Astrocyte (in vitro differentiated cells and primary cell): ENCODE results near the gene FHIP1B. TPM values are rescaled to one million over a fixed set of nuclear protein-coding genes. Genes with fewer than 3 reads are reported as not detected.

Experiments used
- DNase-seq: peaks from one replicate; pipeline ENCODE4 v3.0.0-alpha.2; 2010; ENCODE audit warnings: low read depth
- FAIRE-seq: peaks from 2 replicates; lab custom pipeline; 2011; peaks lifted over from hg19 to GRCh38; lab: Jason Lieb, UNC
- H2AFZ ChIP-seq: 2 replicates; pipeline ENCODE4 v1.6.0; 2012; ENCODE audit warnings: low read depth, low read length, inconsistent platforms
- H3K27ac ChIP-seq: 2 replicates; pipeline ENCODE4 v1.5.1; 2011; ENCODE audit warnings: low read depth, low read length, inconsistent platforms
- H3K27me3 ChIP-seq: 2 replicates; pipeline ENCODE4 v1.6.0; 2011; ENCODE audit warnings: low read length, inconsistent platforms; ENCODE audit not compliant: insufficient read depth
- H3K36me3 ChIP-seq: 2 replicates; pipeline ENCODE4 v1.5.1; 2011; ENCODE audit warnings: low read length, inconsistent platforms; ENCODE audit not compliant: insufficient read depth
- H3K4me1 ChIP-seq: 2 replicates; pipeline ENCODE4 v1.5.1; 2011; ENCODE audit warnings: low read length, inconsistent platforms; ENCODE audit not compliant: insufficient read depth
- H3K4me2 ChIP-seq: 2 replicates; pipeline ENCODE4 v1.6.0; 2012; ENCODE audit warnings: low read length, inconsistent platforms
- H3K4me3 ChIP-seq: 2 replicates; pipeline ENCODE4 v1.5.1; 2011; ENCODE audit warnings: low read depth, mild to moderate bottlenecking, low read length, inconsistent platforms; ENCODE audit not compliant: insufficient read depth
- H3K79me2 ChIP-seq: 2 replicates; pipeline ENCODE4 v1.6.0; 2012; ENCODE audit warnings: mild to moderate bottlenecking, low read length, inconsistent platforms; ENCODE audit not compliant: insufficient read depth
- H3K9ac ChIP-seq: 2 replicates; pipeline ENCODE4 v1.6.0; 2012; ENCODE audit warnings: mild to moderate bottlenecking, low read length, inconsistent platforms
- H3K9me3 ChIP-seq: 2 replicates; pipeline ENCODE4 v1.5.1; 2012; ENCODE audit warnings: low read depth, mild to moderate bottlenecking, low read length, inconsistent platforms; ENCODE audit not compliant: insufficient read depth
- H4K20me1 ChIP-seq: 2 replicates; pipeline ENCODE4 v1.6.0; 2012; ENCODE audit warnings: low read length, inconsistent platforms; ENCODE audit not compliant: insufficient read depth
- H3K27ac Mint-ChIP-seq: one replicate; pipeline ENCODE4 v1.8.0; 2021; ENCODE audit warnings: mild to moderate bottlenecking, mixed read lengths; ENCODE audit not compliant: unreplicated experiment
- H3K27me3 Mint-ChIP-seq: one replicate; pipeline ENCODE4 v1.8.0; 2021; ENCODE audit warnings: low read depth, mixed read lengths; ENCODE audit not compliant: unreplicated experiment
- H3K36me3 Mint-ChIP-seq: one replicate; pipeline ENCODE4 v1.8.0; 2021; ENCODE audit warnings: low read depth, mixed read lengths; ENCODE audit not compliant: unreplicated experiment
- H3K4me1 Mint-ChIP-seq: one replicate; pipeline ENCODE4 v1.8.0; 2021; ENCODE audit warnings: low read depth, mixed read lengths; ENCODE audit not compliant: unreplicated experiment
- H3K4me3 Mint-ChIP-seq: one replicate; pipeline ENCODE4 v1.8.0; 2021; ENCODE audit warnings: mild to moderate bottlenecking, moderate library complexity, mixed read lengths; ENCODE audit not compliant: unreplicated experiment
- H3K9me3 Mint-ChIP-seq: one replicate; pipeline ENCODE4 v1.8.0; 2021; ENCODE audit warnings: mild to moderate bottlenecking, mixed read lengths; ENCODE audit not compliant: unreplicated experiment
- EZH2 ChIP-seq: IDR thresholded peaks from 2 replicates; pipeline ENCODE4 v1.6.1; 2012; ENCODE audit warnings: mild to moderate bottlenecking, low read length, inconsistent platforms; ENCODE audit not compliant: insufficient read depth
- total RNA-seq: library from RNA; stranded (reverse); gene quantifications from 2 replicates; pipeline ENCODE4 v1.2.1, GENCODE V29; 2021
- TF ChIP-seq, protein P1 (sequence below): IDR thresholded peaks from 2 replicates; pipeline ENCODE4 v1.5.1; 2011; ENCODE audit warnings: low read depth, mild to moderate bottlenecking, inconsistent platforms, low read length, moderate library complexity; ENCODE audit not compliant: insufficient read depth

FHIP1B gene
- total RNA-seq, 1 donor from 2014 or later, result 19.6 TPM

DNA sequence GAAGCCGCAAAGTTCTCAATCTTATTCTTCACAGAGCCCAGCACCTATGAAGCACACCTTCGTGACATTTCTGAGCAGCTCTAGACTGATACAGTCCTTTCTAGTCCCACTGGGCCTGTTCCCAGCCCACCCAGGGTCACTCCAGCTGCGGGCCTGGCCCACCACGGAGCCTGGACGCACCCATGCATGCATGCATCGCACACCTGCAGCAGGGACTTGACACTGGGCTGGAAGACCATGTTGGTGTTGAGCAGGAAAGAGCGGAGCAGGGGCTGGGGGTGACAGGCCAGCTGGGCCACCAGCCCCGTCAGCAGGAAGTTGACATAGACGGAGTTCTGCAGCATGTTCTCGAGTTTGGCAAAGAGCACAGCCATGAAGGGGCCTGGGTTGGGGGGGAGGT is 19.9 kb downstream of the FHIP1B start:
- Histone ChIP-seq H4K20me1 (peaks cover 12% of the 10 kb centered on the region), H3K79me2 (no peaks in the 10 kb centered on the region), H3K4me1 (peaks cover 5% of the 10 kb centered on the region), H3K4me3 (no peak overlapping the region), H3K9ac (no peak overlapping the region), H3K36me3 (peaks cover 12% of the 10 kb centered on the region), H2AFZ (no peak overlapping the region), H3K4me2 (no peak overlapping the region), H3K27me3 (no peaks in the 10 kb centered on the region), H3K27ac (no peak overlapping the region), H3K9me3 (no peaks in the 10 kb centered on the region)
- H3K9me3 Mint-ChIP-seq, result no peaks in the 10 kb centered on the region
- no peak overlapping the region for H3K27ac Mint-ChIP-seq
- DNase-seq (no peak), FAIRE-seq (no peak)
- peaks cover 9% of the 10 kb centered on the region for H3K4me1 Mint-ChIP-seq
- TF ChIP-seq, protein P1, sequence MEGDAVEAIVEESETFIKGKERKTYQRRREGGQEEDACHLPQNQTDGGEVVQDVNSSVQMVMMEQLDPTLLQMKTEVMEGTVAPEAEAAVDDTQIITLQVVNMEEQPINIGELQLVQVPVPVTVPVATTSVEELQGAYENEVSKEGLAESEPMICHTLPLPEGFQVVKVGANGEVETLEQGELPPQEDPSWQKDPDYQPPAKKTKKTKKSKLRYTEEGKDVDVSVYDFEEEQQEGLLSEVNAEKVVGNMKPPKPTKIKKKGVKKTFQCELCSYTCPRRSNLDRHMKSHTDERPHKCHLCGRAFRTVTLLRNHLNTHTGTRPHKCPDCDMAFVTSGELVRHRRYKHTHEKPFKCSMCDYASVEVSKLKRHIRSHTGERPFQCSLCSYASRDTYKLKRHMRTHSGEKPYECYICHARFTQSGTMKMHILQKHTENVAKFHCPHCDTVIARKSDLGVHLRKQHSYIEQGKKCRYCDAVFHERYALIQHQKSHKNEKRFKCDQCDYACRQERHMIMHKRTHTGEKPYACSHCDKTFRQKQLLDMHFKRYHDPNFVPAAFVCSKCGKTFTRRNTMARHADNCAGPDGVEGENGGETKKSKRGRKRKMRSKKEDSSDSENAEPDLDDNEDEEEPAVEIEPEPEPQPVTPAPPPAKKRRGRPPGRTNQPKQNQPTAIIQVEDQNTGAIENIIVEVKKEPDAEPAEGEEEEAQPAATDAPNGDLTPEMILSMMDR, result no peak
- H3K36me3 Mint-ChIP-seq, result peaks cover 23% of the 10 kb centered on the region
- no peak overlapping the region for H3K4me3 Mint-ChIP-seq
- H3K27me3 Mint-ChIP-seq, result no peaks in the 10 kb centered on the region

GRCh38 chr11:6210274-6210955 is 24.0 kb downstream of the FHIP1B start:
- no peaks in the 10 kb centered on the region for H3K9me3 ChIP-seq
- H3K36me3 ChIP-seq, result peaks cover 9% of the 10 kb centered on the region
- peaks cover 14% of the 10 kb centered on the region for H3K36me3 Mint-ChIP-seq
- H3K4me1 Mint-ChIP-seq, result peaks cover 20% of the 10 kb centered on the region
- no peaks in the 10 kb centered on the region for H3K4me1 ChIP-seq
- TF ChIP-seq, protein P1, result no peak
- TF ChIP-seq EZH2, result no peak
- no peak overlapping the region for H2AFZ ChIP-seq
- no peak for FAIRE-seq
- no peaks in the 10 kb centered on the region for H3K27me3 Mint-ChIP-seq
- H3K4me3 ChIP-seq, result no peak overlapping the region
- no peaks in the 10 kb centered on the region for H3K27me3 ChIP-seq
- H3K4me2 ChIP-seq, result no peak overlapping the region
- no peak overlapping the region for H3K27ac ChIP-seq
- H3K4me3 Mint-ChIP-seq, result no peak overlapping the region
- no peak overlapping the region for H3K9ac ChIP-seq
- H3K79me2 ChIP-seq, result no peaks in the 10 kb centered on the region
- no peaks in the 10 kb centered on the region for H4K20me1 ChIP-seq
- DNase-seq, result no peak
- H3K9me3 Mint-ChIP-seq, result no peaks in the 10 kb centered on the region
- peak overlapping the region; percentile 15 for H3K27ac Mint-ChIP-seq

- H3K36me3 ChIP-seq, result peaks cover 3% of the 10 kb centered on the region
- no peak for FAIRE-seq
- H3K9me3 Mint-ChIP-seq, result no peaks in the 10 kb centered on the region
Observed at GRCh38 chr11:6209801-6210200, 24.6 kb downstream of the FHIP1B start.

More at GRCh38 chr11:6209801-6210200, 24.6 kb downstream of the FHIP1B start:
- no peak for DNase-seq
- H3K4me3 ChIP-seq, result no peak overlapping the region
- H3K27me3 ChIP-seq, result no peaks in the 10 kb centered on the region
- H4K20me1 ChIP-seq, result no peaks in the 10 kb centered on the region
- H3K9me3 ChIP-seq, result no peaks in the 10 kb centered on the region
- no peak overlapping the region for H3K27ac Mint-ChIP-seq
- H3K27ac ChIP-seq, result no peak overlapping the region
- no peak overlapping the region for H3K4me2 ChIP-seq
- no peak overlapping the region for H3K9ac ChIP-seq
- peaks cover 14% of the 10 kb centered on the region for H3K36me3 Mint-ChIP-seq
- TF ChIP-seq, protein P1, result no peak
- TF ChIP-seq EZH2, result no peak
- no peaks in the 10 kb centered on the region for H3K79me2 ChIP-seq
- no peak overlapping the region for H2AFZ ChIP-seq
- H3K4me1 ChIP-seq, result no peaks in the 10 kb centered on the region
- no peak overlapping the region for H3K4me3 Mint-ChIP-seq
- H3K27me3 Mint-ChIP-seq, result no peaks in the 10 kb centered on the region
- peaks cover 20% of the 10 kb centered on the region for H3K4me1 Mint-ChIP-seq
